HEK293 (cell line): ENCODE measurements around the gene EPHA4.

Experiments
- AEBP2 ChIP-seq: fragments of 450-650 bp; formaldehyde crosslinking; IDR thresholded peaks from 2 replicates; pipeline ENCODE4 v1.5.1; 2016; ENCODE audit warnings: missing biosample characterization, missing genetic modification characterization, borderline replicate concordance
- BCL6B ChIP-seq: fragments of 450-650 bp; formaldehyde crosslinking; IDR thresholded peaks from 2 replicates; pipeline ENCODE4 v1.5.1; 2017; ENCODE audit warnings: missing biosample characterization, missing genetic modification characterization
- CTCF ChIP-seq: fragments of 450-650 bp; formaldehyde crosslinking; IDR thresholded peaks from 2 replicates; pipeline ENCODE4 v1.5.1; 2016; ENCODE audit warnings: missing biosample characterization, missing genetic modification characterization
- ELK4 ChIP-seq: IDR thresholded peaks from 2 replicates; pipeline ENCODE4 v1.6.1; 2011; ENCODE audit warnings: mild to moderate bottlenecking, low read depth, low read length, borderline replicate concordance
- HIC1 ChIP-seq: fragments of 450-650 bp; formaldehyde crosslinking; IDR thresholded peaks from 2 replicates; pipeline ENCODE4 v1.5.1; 2016; ENCODE audit warnings: missing biosample characterization, missing genetic modification characterization
- MYNN ChIP-seq: fragments of 450-650 bp; formaldehyde crosslinking; IDR thresholded peaks from 2 replicates; pipeline ENCODE4 v1.5.1; 2016; ENCODE audit warnings: missing biosample characterization, missing genetic modification characterization, borderline replicate concordance
- MZF1 ChIP-seq: fragments of 450-650 bp; formaldehyde crosslinking; IDR thresholded peaks from 2 replicates; pipeline ENCODE4 v1.5.1; 2017; ENCODE audit warnings: missing biosample characterization, missing genetic modification characterization, borderline replicate concordance
- OSR2 ChIP-seq: fragments of 450-650 bp; formaldehyde crosslinking; IDR thresholded peaks from 2 replicates; pipeline ENCODE4 v1.5.1; 2016; ENCODE audit warnings: missing biosample characterization, missing genetic modification characterization
- OVOL3 ChIP-seq: fragments of 450-650 bp; formaldehyde crosslinking; IDR thresholded peaks from 2 replicates; pipeline ENCODE4 v1.5.1; 2016; ENCODE audit warnings: missing biosample characterization, missing genetic modification characterization
- PRDM6 ChIP-seq: fragments of 450-650 bp; formaldehyde crosslinking; IDR thresholded peaks from 2 replicates; pipeline ENCODE4 v1.5.1; 2017; ENCODE audit warnings: missing biosample characterization, missing genetic modification characterization
- SCRT1 ChIP-seq: fragments of 450-650 bp; formaldehyde crosslinking; IDR thresholded peaks from 2 replicates; pipeline ENCODE4 v1.5.1; 2016; ENCODE audit warnings: missing biosample characterization, missing genetic modification characterization, borderline replicate concordance
- SP3 ChIP-seq: fragments of 450-650 bp; formaldehyde crosslinking; IDR thresholded peaks from 2 replicates; pipeline ENCODE4 v1.5.1; 2016; ENCODE audit warnings: missing biosample characterization, missing genetic modification characterization
- YY2 ChIP-seq: fragments of 450-650 bp; formaldehyde crosslinking; IDR thresholded peaks from 2 replicates; pipeline ENCODE4 v1.5.1; 2016; ENCODE audit warnings: missing biosample characterization, missing genetic modification characterization
- ZBTB48 ChIP-seq: fragments of 450-650 bp; formaldehyde crosslinking; IDR thresholded peaks from 2 replicates; pipeline ENCODE4 v1.5.1; 2016; ENCODE audit warnings: missing biosample characterization, missing genetic modification characterization
- ZBTB8A ChIP-seq: fragments of 450-650 bp; formaldehyde crosslinking; IDR thresholded peaks from 2 replicates; pipeline ENCODE4 v1.5.1; 2016; ENCODE audit warnings: missing biosample characterization, missing genetic modification characterization
- ZFP3 ChIP-seq: fragments of 450-650 bp; formaldehyde crosslinking; IDR thresholded peaks from 2 replicates; pipeline ENCODE4 v1.5.1; 2016; ENCODE audit warnings: low read depth, missing biosample characterization, missing genetic modification characterization
- ZIC2 ChIP-seq: fragments of 450-650 bp; formaldehyde crosslinking; IDR thresholded peaks from 2 replicates; pipeline ENCODE4 v1.5.1; 2016; ENCODE audit warnings: missing biosample characterization, missing genetic modification characterization
- ZNF121 ChIP-seq: fragments of 450-650 bp; formaldehyde crosslinking; IDR thresholded peaks from 2 replicates; pipeline ENCODE4 v1.5.1; 2016; ENCODE audit warnings: missing biosample characterization, missing genetic modification characterization
- ZNF157 ChIP-seq: fragments of 450-650 bp; formaldehyde crosslinking; IDR thresholded peaks from 2 replicates; pipeline ENCODE4 v1.5.1; 2016; ENCODE audit warnings: missing biosample characterization, missing genetic modification characterization
- ZNF174 ChIP-seq: fragments of 450-650 bp; formaldehyde crosslinking; IDR thresholded peaks from 2 replicates; pipeline ENCODE4 v1.5.0; 2017; ENCODE audit warnings: missing biosample characterization, mild to moderate bottlenecking, missing genetic modification characterization
- ZNF335 ChIP-seq: fragments of 450-650 bp; formaldehyde crosslinking; conservative IDR thresholded peaks from 2 replicates; pipeline ENCODE4 v1.5.1; 2016; ENCODE audit warnings: missing biosample characterization, missing genetic modification characterization
- ZNF404 ChIP-seq: fragments of 450-650 bp; formaldehyde crosslinking; IDR thresholded peaks from 2 replicates; pipeline ENCODE4 v1.5.1; 2017; ENCODE audit warnings: missing biosample characterization, missing genetic modification characterization
- ZNF571 ChIP-seq: fragments of 450-650 bp; formaldehyde crosslinking; IDR thresholded peaks from 2 replicates; pipeline ENCODE4 v1.5.0; 2017; ENCODE audit warnings: missing biosample characterization, missing genetic modification characterization
- ZNF701 ChIP-seq: fragments of 450-650 bp; formaldehyde crosslinking; IDR thresholded peaks from 2 replicates; pipeline ENCODE4 v1.5.1; 2016; ENCODE audit warnings: missing biosample characterization, missing genetic modification characterization
- ZNF76 ChIP-seq: fragments of 450-650 bp; formaldehyde crosslinking; IDR thresholded peaks from 2 replicates; pipeline ENCODE4; 2016; ENCODE audit warnings: low read depth, missing biosample characterization, missing genetic modification characterization, borderline replicate concordance
- ZNF837 ChIP-seq: fragments of 450-650 bp; formaldehyde crosslinking; IDR thresholded peaks from 2 replicates; pipeline ENCODE4 v1.5.1; 2016; ENCODE audit warnings: missing biosample characterization, missing genetic modification characterization
- ZSCAN30 ChIP-seq: fragments of 450-650 bp; IDR thresholded peaks from 2 replicates; pipeline ENCODE4 v1.5.1; 2018; ENCODE audit warnings: missing biosample characterization, mild to moderate bottlenecking, missing genetic modification characterization, moderate library complexity
- ZXDB ChIP-seq: fragments of 450-650 bp; formaldehyde crosslinking; IDR thresholded peaks from 2 replicates; pipeline ENCODE4 v1.5.1; 2016; ENCODE audit warnings: missing biosample characterization, missing genetic modification characterization

EPHA4 gene

GRCh38 chr2:221502270-221503010, 69.7 kb downstream of the EPHA4 start (continued):
- TF ChIP-seq AEBP2 (no peak), ZIC2 (no peak), CTCF (no peak), ZSCAN30 (tag by site-specific recombination) (peak; percentile 76), ZNF76 (no peak), YY2 (tag by site-specific recombination) (no peak), ZXDB (tag by site-specific recombination) (peak; percentile 90), ZNF121 (tag by site-specific recombination) (peak; percentile 26; the same call in 1 of the 2 replicates), ZNF335 (tag by site-specific recombination) (no peak), ZNF174 (tag by site-specific recombination) (no peak), ZBTB8A (tag by site-specific recombination) (no peak), SCRT1 (no peak), SP3 (tag by site-specific recombination) (no peak), HIC1 (tag by site-specific recombination) (peak; percentile 49; the same call in 1 of the 2 replicates), ZNF157 (no peak), ZBTB48 (tag by site-specific recombination) (no peak), ZNF571 (tag by site-specific recombination) (no peak), MZF1 (tag by site-specific recombination) (peak; percentile 53; the same call in 1 of the 2 replicates), ZNF404 (no peak), ZFP3 (tag by site-specific recombination) (no peak), ZNF837 (tag by site-specific recombination) (no peak), BCL6B (tag by site-specific recombination) (no peak; the same call in none of the 2 replicates), OVOL3 (tag by site-specific recombination) (peak; percentile 86; the same call in 1 of the 2 replicates), ELK4 (no peak), ZNF701 (tag by site-specific recombination) (no peak), OSR2 (tag by site-specific recombination) (peak; percentile 89), MYNN (tag by site-specific recombination) (no peak), PRDM6 (tag by site-specific recombination) (peak; percentile 72)
